Measurements from ENCODE around the gene DNAJC4.

Gene DNAJC4

DNA sequence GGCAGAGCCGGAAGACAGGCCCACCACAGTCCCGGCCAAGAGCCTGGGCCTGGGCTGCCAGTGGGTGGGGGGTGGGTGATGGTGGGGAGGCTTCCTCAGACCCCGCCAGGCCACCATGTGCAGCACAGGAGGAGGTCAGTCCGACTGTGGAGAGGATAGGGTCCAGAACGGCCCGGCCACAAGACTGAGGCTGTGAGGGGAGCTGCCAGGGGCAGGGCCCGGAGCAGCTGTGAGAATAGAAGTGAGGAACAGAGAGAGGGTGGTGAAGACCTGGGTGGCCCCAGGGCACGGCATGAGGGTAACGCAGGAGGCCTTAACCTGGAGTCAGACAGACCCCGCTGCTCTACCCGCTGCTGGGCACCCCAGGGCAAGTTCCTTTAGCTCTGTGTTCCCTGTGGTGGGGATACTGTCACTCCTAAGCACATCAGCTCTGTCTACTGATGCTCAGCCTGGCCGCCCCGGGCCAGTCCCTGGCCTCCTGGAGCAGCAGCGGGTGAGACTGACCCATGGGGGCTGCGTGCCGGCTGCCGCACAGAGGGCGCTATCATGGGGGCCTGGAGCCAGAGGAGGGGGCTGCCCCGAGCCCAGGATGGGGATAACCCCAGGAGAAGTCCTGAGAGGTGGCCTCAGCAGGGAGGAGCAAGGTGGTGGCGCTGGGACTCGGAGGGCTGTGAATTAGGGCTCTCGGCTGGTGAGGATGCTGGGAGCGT is 22.1 kb upstream of the DNAJC4 start:
- Histone ChIP-seq H3K9me3 (ENCODE audit: insufficient read depth, low read length) (no peaks in the 10 kb centered on the region), H3K9me2 (replicated peaks; ENCODE audit: insufficient read depth, low read length) (no peaks in the 10 kb centered on the region), H3K9ac (ENCODE audit: low read length) (peak overlapping the region; percentile 89), H3F3A (ENCODE audit: insufficient read depth) (peaks cover 15% of the 10 kb centered on the region), H3K36me3 (ENCODE audit: low read length) (no peaks in the 10 kb centered on the region; the same call in 1 of the 2 replicates), H3K27ac (ENCODE audit: low read depth, low read length) (peak overlapping the region; percentile 86), H3K79me2 (ENCODE audit: insufficient read depth, low read length) (no peaks in the 10 kb centered on the region; the same call in 1 of the 2 replicates), H2AFZ (ENCODE audit: low read depth, low read length, severe bottlenecking) (no peak overlapping the region), H4K20me1 (ENCODE audit: low read depth, low read length) (no peaks in the 10 kb centered on the region), H3K4me2 (ENCODE audit: low read depth, low read length, poor library complexity, severe bottlenecking) (peak overlapping the region; percentile 97), H3K27me3 (ENCODE audit: low read length) (no peaks in the 10 kb centered on the region), H3K4me3 (ENCODE audit: insufficient read depth, low read length, poor library complexity, severe bottlenecking) (peak overlapping the region; percentile 72)
- TF ChIP-seq, protein P1, sequence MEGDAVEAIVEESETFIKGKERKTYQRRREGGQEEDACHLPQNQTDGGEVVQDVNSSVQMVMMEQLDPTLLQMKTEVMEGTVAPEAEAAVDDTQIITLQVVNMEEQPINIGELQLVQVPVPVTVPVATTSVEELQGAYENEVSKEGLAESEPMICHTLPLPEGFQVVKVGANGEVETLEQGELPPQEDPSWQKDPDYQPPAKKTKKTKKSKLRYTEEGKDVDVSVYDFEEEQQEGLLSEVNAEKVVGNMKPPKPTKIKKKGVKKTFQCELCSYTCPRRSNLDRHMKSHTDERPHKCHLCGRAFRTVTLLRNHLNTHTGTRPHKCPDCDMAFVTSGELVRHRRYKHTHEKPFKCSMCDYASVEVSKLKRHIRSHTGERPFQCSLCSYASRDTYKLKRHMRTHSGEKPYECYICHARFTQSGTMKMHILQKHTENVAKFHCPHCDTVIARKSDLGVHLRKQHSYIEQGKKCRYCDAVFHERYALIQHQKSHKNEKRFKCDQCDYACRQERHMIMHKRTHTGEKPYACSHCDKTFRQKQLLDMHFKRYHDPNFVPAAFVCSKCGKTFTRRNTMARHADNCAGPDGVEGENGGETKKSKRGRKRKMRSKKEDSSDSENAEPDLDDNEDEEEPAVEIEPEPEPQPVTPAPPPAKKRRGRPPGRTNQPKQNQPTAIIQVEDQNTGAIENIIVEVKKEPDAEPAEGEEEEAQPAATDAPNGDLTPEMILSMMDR (IDR thresholded peaks at IDR 0.05; ENCODE audit: insufficient read depth, low read length, poor library complexity, severe bottlenecking): no peak
- no peak for TF ChIP-seq EZH2phosphoT487 (conservative IDR thresholded peaks at IDR 0.05; ENCODE audit: low read length)

DNA sequence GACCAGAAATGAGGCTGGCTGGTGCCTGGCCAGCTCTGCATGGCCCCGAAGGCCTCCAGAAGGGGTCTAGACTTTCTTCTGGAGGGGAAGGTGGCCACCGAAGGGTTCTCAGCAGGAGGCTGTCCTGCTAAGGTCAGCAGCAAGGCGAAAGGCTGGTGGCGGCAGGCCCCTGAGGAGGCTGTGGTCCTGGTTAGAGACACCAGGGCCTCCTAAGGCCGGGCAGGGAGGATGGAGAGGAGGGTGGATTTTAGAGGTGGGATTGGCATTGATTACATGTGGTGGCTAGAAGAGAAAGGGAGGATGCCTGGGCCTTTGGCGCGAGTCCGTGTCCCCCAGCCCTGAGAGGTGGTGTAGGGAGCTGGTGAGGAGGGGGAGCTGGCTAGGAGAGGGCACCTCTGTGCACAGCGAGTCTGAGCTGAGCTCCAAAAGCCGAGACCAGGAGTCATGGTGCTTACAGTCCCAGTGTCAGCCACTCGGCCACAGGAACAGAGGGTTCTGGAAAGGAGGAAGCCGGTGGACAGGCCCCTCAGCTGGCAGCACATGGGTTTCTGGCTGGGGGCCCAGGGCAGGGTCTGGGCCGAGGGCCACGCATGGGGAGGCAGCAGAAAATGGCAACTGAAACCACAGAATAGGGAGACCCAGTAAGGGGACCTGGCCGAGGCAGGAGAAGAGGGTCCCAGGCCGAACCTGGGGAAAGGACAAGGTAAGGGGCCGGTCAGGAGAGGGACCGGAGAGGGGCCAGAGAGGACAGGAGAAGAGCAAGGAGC is 21.4 kb upstream of the DNAJC4 start:
- H3K4me2 ChIP-seq (ENCODE audit: low read depth, low read length, poor library complexity, severe bottlenecking): no peak overlapping the region
- H3K9ac ChIP-seq (ENCODE audit: low read length): no peak overlapping the region
- no peak overlapping the region for H3K4me3 ChIP-seq (ENCODE audit: insufficient read depth, low read length, poor library complexity, severe bottlenecking)

DNA sequence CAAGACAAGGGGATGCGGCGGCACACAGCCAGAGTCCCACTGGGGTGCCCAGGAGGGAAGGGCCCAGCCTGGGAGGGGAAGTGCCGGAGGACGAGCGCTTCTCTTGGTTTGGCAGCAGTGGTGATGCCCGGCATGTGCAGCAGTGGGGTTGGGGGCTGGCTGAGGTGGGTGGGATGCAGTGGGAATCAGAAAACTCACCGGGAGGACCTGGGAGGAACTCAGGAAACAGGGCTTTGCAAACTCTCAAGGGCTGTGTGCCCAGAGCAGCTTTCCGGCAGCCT is 20.8 kb upstream of the DNAJC4 start:
- H3F3A ChIP-seq (ENCODE audit: insufficient read depth): peaks cover 12% of the 10 kb centered on the region
- H3K9ac ChIP-seq (ENCODE audit: low read length): no peak overlapping the region
- no peaks in the 10 kb centered on the region; the same call in 1 of the 2 replicates for H3K79me2 ChIP-seq (ENCODE audit: insufficient read depth, low read length)
- H2AFZ ChIP-seq (ENCODE audit: low read depth, low read length, severe bottlenecking): no peak overlapping the region
- no peaks in the 10 kb centered on the region for H3K36me3 ChIP-seq (ENCODE audit: low read length)
- no peak overlapping the region for H3K27ac ChIP-seq (ENCODE audit: low read depth, low read length)
- no peaks in the 10 kb centered on the region for H3K9me2 ChIP-seq (replicated peaks; ENCODE audit: insufficient read depth, low read length)
- no peak overlapping the region for H3K4me3 ChIP-seq (ENCODE audit: insufficient read depth, low read length, poor library complexity, severe bottlenecking)
- TF ChIP-seq, protein P1 (IDR thresholded peaks at IDR 0.05; ENCODE audit: insufficient read depth, low read length, poor library complexity, severe bottlenecking): no peak
- TF ChIP-seq EZH2phosphoT487 (conservative IDR thresholded peaks at IDR 0.05; ENCODE audit: low read length): no peak
- no peaks in the 10 kb centered on the region for H3K27me3 ChIP-seq (ENCODE audit: low read length)
- H4K20me1 ChIP-seq (ENCODE audit: low read depth, low read length): no peaks in the 10 kb centered on the region
- H3K9me3 ChIP-seq (ENCODE audit: insufficient read depth, low read length): no peaks in the 10 kb centered on the region
- no peak overlapping the region for H3K4me2 ChIP-seq (ENCODE audit: low read depth, low read length, poor library complexity, severe bottlenecking)

More for the DNA sequence above, 21.4 kb upstream of the DNAJC4 start:
- H3K27me3 ChIP-seq (ENCODE audit: low read length): no peaks in the 10 kb centered on the region
- no peaks in the 10 kb centered on the region for H4K20me1 ChIP-seq (ENCODE audit: low read depth, low read length)
- H2AFZ ChIP-seq (ENCODE audit: low read depth, low read length, severe bottlenecking): no peak overlapping the region
- H3K9me2 ChIP-seq (replicated peaks; ENCODE audit: insufficient read depth, low read length): no peaks in the 10 kb centered on the region
- H3K27ac ChIP-seq (ENCODE audit: low read depth, low read length): no peak overlapping the region
- no peak for TF ChIP-seq EZH2phosphoT487 (conservative IDR thresholded peaks at IDR 0.05; ENCODE audit: low read length)
- TF ChIP-seq, protein P1 (IDR thresholded peaks at IDR 0.05; ENCODE audit: insufficient read depth, low read length, poor library complexity, severe bottlenecking): no peak
- no peaks in the 10 kb centered on the region for H3K9me3 ChIP-seq (ENCODE audit: insufficient read depth, low read length)
- peaks cover 12% of the 10 kb centered on the region for H3F3A ChIP-seq (ENCODE audit: insufficient read depth)
- H3K79me2 ChIP-seq (ENCODE audit: insufficient read depth, low read length): no peaks in the 10 kb centered on the region; the same call in 1 of the 2 replicates
- H3K36me3 ChIP-seq (ENCODE audit: low read length): no peaks in the 10 kb centered on the region; the same call in 1 of the 2 replicates

Measured in SU-DHL-6 (cell line).